NCI-H748 (cell line): ENCODE data around the gene ARHGEF4.
A peak's percentile ranks its signal among the peaks of the same experiment; 100 is the strongest.

Experiments used
- DNase-seq: peaks from one replicate; lab custom pipeline; 2025; ENCODE audit not compliant: unreplicated experiment; lab: John Stamatoyannopoulos, UW

ARHGEF4 gene

DNA sequence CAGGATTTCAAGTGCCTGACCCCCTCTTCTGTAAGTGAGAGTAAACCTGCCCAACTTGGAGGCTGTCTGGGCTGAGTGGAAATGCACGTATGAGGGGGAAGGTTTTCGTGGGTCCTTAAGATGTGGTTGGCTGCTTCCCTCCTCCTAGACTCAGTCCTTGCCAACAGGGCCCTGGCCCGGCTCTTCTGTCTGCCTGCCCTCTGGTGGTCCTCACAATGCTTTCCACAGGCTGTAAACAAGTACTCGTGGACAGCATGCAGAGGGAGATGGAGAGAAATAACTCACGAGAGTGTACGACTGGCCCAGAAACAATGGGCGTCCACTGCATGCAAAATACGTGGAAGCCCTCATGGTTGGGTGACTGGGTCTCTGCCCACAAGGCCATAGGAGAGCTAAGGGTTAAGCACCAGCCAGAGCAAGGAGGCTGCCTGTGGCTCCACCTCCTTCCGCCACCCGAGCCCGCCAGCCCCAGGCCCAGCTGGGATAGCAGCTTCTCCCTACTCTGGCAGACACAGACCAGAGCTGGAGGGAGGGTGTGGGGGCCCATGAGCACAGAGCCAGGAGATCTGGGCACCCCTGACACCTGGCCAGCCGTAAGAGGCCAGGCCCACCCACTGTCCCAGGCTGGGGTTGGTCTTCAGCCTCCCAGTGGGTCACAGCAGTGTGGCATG is 17.0 kb upstream of the ARHGEF4 start:
- DNase-seq = no peak

DNA sequence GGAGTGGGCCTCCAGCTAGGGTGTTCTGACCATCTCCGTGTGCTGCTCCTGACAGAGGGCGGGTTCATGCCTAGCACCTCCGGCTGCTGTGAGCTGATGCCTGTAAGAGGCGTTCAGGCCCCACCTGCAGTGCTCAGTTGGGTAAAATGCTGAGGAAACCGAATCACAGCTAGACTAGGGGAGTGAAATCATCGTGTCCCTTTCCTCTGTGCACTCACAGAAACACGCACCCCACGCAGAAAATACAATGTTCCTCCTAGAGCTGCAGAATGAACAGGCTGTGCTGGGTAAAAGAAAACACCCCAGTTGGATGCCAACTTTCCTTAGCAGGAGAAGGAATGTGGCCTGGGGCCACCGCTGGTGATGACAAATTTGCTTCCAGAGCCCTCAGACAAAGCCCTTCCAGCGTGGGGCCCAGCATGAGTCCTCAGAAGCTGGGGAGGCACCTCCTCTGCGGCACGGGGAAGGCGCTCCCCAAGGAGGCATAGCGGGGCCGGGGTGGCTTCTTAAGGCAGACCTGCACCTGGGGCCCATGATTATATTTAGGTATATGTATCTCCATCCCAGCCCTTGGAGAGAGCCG is 16.3 kb upstream of the ARHGEF4 start:
- DNase-seq = no peak

DNA sequence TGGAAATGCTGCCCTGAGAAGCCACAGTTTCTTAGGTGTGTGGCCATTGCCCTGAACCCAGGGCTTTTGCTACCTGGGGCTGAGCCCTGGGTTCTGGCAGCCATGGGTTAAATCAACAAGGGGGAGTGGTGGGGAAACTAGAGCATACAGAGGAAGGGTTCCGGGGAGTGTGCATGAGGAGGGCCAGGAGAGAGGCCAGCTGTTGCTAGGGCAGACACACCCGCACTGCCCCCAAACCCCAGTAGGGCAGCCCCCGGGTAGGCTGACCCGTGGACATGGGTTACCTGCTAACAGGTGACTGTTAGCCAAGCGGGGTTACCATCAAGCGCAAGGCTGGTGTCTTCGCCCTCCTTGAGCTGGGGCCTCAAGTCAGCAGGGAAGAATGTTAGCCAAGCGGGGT is 14.8 kb upstream of the ARHGEF4 start:
- no peak for DNase-seq

DNA sequence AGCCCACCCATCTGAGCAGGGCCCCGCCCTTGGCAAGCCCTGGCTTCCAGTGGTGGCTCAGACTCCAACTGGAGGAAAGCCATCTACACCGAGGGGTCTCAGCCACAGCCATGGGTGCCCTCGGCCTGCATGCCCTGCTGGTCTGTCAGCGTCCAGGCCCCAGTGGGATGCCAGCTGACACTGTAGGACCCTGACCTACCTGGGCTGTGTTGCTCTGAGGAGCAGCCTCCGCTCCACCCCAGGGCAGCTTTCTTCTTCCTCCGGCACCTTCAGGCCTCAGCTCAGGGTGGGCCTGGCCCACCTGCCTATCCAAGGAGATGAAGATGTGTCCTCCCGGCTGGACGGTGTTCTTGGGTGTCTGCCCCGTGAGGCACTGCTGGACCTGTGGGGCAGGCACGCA is 13.9 kb upstream of the ARHGEF4 start:
- DNase-seq = no peak

DNA sequence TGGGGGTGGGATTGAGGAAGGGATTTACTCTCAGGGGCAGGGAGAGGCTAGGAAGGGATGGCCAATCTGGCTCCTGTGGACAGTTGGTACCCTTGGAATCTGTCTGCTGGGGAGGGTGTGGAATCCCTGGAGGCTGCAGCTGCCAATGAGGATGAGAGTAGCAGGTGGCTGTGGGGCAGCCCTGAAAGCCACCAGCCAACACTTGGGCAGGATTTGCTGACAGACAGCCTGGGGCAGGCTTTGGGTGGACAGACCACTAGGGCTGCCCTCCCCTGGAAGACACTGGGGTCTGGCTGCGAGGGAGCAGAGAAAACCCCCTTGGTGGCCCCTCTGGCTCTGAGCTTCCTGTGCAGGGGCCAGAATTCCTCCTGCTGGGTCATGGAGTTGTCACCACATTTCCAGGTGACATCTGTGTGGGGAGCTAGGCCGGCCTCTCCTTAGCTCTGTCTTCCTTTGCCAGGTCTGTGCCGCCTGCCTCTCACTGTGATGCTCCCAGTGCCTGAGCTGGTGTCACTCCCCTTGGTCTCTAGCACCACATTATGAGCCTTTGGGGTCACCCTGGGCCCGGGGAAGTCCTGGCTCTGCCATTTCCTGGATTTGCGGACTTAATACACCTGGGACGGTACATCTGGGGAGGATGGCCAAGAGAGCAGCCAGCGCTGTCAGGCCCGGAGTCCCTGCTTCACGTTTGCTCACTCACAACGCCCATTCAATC is 13.4 kb upstream of the ARHGEF4 start:
- no peak for DNase-seq

DNA sequence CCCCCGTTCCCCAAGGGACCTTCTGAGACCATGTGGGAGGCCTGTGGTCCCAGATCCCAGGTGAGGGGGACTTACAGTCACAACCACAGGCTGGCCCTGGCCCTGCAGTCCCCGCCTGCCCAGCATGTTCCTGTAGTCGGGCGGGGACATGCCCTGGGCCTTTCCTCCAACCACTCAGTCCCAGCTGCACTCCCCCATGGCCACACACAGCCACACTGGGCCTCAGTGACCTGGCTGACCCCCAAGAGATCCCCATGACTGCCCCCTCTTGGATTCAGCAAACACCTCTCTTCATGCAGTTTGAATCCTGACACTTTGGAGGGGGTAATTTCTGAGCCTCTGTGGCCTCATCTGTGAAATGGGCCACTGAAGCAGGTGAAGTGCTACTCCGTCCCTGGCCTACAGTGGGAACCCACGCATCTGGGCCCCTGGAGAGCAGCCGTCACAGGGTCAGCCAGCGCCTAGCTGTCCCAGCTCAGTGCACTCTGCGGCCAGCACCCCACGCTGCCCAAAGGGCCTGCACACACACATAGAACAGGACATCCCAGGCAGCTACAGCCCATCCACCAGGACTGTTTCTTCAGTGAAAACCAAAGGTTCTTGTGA is 12.7 kb upstream of the ARHGEF4 start:
- DNase-seq = no peak

DNA sequence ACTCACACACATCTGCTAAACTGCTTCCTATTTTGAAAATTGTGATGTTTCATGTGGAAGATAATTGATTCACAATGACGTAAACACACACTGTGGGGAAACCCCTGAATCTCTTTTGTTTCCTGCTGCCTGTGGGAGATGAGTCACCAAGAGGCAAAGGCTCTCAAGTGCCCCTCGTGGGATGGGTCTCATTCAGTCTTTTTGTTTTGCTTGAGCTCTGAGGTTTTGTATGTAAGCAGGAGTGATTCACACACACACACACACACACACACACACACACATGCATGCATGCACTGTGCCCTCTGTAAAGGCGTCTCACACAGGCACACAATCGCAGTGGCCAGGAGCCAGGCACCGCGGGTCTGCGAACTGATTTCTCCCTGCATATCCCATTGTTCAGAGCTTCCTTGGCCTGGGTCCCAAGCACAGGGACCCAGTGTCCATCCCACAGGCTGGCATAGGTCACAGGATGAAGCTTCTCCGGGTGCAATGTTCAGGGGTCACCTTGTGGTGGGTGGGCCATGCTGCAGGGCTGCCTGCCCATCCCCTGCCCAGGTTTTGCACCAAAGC is 12.1 kb upstream of the ARHGEF4 start:
- peak; percentile 52 for DNase-seq

DNA sequence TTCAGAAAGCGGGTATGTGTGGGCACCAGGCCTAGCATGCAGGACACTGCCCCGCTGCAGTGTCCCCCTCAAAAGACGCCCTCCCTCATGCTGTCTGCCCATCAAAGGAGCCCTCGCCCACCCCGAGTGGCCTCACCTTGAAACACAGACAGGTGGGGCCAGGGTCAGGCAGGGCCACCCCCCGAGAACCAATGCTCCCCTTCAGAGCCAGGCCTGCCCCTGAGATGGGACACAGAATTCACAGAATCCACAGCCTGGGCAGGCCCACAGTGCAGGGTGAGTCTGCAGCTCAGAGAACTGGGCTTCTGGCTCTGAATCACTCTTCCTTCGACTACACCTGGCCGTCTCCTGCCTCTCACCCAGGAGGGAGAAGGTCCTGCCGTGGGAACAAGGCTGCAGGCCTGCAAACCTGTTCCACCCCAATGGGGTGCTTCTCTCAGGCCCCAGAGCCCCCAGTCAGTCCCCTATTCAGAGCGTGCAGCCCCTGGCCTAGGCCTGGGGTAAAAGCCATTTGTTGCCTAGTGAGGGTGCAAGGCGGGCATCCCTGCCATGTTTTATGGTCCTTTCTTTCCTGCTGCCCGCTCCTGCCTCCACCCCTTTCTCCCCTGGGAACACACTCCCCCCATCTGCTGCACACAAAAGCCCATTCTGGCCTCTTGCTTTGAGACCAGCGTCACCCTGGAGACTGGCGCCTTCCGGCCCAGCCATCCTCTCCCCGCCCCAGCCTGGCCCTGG is 11.3 kb upstream of the ARHGEF4 start:
- DNase-seq = no peak

DNA sequence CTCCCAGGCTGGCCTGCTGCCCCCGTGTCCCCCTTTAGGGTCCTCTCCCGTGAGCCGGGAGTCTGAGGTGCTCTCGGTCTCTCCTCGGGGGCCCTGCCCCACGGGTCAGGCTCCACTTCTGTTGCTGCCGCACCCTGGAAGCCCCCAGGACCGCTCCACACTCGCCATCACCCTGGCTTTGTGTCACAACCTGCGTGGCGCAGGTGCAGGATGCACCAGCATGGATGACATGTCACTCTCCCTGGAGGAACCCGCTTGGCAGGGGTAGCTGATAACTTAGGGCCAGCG is 10.8 kb upstream of the ARHGEF4 start:
- no peak for DNase-seq

DNA sequence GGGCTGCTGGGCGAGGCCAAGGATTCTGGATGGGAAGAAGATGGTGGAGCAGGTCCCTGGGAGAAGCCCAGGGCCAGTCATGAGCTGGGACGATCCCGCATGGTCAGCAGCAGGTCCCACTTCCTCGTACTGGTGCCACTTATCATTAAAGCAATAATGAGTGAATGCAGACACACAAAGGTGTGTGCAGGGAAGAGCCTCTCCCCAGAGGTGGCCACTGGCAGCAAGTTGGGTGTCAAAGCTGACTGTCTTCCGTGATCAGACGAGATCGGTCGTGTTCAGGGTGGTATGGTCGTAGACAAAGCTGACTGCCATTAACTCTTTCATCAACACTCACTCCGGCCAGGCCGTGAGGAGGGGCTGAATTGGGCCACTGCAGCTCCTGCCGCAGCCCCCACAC is 10.3 kb upstream of the ARHGEF4 start:
- DNase-seq = no peak

DNA sequence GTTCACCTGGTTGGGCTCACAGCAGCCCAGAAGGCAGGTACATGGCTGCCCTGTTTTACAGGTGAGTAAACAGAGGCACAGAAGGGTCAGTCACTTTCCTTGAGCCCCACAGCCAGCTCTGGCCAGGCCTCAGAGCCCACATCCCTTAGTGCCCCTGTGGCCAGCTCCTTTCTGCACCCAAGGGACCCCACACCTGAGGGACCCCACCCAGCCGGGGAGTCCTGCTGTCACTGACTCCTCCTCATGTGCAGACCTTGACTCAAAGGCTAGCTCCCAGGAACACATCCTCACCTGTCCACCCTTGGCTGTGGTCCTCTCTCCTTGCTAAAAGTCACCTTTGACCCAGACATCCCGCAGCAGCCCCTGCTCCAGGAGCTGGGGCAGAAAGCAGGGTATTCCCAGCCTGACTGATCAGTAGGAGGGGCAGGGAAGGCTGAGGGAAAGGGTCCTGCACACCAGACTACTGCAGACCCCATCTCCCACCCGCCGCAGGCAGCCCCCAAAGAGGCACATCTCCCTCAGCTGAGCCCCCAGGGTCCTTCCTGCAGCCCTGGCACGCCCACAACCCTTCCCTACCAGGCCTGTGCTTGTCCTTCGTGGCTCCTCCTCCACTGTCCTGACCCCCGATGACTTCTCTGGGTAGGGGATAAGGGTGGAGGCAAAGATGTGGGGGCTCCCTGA is 9.8 kb upstream of the ARHGEF4 start:
- DNase-seq = no peak

DNA sequence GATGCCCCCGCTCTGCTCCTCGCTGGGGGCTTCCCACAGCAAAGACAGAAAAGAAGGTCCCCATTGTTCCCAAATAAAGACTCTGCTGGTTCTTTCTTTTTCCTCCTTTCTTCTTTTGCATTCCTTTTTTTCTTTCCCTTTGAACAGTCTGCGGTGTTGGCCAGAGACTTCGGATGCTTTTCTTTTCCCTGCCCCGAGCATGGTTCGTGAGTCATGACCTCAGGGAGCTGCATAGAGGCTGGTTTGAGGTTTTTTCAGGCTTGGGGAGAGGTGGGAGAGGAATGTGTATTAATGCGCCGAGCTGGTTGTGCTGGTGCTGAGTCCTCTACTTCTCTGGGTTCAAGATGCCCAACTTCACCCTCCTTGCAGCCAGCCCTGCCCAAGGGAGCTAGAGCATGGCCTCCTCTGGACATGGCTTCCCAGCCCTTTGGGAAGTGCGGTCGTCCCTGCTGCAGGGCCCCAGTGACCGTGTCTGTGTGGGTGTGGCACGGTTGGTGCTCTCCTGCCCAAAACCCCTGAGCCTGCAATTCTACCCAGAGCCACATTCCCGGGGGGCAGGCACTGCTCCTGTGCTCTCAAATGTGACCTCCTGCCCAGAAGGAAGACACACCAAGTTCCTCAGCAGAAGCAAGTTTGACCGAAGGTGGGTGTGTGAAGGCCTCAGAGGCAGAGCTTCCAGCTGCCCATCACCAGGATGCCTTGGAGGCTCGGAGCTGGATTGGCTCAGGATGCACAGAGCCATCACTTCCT is 9.0 kb upstream of the ARHGEF4 start:
- no peak for DNase-seq

DNA sequence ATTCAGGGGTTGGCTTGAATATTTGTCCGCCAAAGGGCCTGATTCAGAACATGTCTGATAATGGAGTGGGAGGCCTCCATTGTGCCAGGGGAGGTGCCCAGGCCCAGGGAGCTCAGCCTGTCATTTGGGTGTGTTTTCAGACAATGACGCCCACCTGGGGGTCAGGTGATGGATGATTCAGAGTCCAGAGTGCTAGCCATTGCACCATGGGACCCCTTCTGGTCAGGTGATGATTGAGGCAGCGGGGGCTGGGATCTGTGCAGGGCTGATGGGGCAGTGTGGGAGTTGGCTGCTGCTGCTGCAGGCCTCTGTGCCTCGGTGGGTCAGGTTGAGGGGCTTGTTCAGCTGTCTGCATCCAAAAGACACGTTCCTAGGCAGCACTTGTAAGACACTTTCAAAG is 8.3 kb upstream of the ARHGEF4 start:
- no peak for DNase-seq

DNA sequence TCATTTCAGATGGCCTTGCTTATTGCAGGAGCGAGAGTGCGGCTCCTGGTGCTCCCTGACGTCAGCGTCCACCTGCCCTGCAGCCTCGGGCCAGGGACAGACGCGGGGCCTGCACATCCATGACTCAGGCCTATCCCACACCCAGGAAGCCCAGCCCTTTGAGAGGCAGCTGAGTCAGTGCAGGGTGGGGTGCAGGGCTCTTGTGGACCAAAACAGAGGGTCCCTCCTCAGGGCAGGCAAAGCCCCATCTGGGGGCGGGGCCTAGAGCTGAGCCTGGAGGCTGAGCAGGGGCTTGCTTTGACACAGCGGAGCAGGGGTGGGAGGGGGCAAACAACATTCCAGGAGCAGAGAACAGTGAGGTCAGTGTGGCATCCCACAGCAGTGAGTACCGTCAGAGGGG is 7.7 kb upstream of the ARHGEF4 start:
- no peak for DNase-seq

DNA sequence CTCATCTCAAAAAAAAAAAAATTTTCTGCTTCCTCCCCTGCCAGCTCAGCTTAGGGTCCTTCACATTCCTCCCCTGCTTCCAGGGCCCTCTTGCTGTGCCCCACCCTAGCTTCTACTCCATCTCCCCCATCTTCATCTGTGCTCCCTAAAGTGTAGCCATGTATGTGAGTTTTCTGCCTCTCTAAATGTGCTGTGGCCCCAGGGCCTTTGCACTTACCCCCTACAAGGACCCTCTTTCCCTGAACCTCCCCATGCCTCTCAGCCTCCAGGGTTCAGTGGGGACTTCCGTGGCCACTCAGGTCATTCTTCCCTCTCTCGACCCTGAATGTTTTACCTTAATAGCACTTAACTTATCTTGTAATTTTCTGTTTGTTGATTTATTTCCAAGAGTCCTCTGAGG is 6.2 kb upstream of the ARHGEF4 start:
- DNase-seq = no peak

DNA sequence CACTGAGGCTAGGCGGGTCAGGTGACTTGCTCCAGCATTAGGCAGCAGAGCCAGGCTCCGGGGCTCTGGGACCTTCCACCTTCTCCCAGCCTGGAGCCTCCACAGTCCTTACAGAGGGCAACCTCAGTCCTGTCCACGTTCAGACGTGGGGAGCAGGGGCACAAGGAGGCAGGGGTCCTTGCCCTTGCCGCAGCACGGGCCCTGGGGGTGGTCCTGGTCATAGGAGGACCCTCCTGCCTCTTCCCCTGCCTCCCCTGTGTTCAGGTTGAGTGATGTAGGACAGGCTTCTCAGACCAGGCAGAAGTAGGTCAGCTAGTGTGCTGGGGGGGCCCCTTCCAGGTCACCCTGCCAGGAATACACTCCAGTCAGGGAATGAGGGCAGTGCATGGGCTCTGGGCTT is 5.4 kb upstream of the ARHGEF4 start:
- DNase-seq = no peak

DNA sequence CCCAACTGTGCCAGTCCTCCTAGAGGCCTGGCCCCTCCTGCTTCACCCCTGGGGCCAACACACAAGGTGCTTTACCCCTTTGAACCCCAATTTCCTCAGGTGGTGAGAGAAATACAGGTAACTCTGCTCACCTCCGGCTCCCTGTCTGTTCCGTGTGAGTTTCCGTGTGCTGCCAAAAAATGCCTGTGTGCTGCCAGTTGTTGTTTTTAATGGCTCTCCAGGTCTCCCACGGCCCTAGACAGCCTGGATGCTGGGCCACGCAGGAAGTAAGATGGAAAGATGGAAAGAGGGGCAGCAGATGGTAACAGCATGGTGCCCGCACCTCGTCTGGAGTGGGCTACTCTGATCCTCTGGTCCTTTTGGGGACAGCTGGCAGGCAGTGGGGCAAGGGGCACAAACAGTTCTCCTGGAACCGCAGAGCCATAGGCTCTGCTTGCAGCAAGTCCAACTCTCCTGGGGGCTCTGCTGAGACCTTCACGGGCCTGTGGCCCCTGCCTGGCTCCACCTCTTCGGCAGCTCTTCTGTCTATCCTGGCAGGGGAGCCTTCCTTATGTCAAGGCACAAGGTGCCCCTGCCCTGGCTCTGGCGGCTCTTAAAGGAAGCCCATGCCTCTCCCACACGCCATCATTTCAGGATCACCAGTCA is 4.3 kb upstream of the ARHGEF4 start:
- DNase-seq = no peak

DNA sequence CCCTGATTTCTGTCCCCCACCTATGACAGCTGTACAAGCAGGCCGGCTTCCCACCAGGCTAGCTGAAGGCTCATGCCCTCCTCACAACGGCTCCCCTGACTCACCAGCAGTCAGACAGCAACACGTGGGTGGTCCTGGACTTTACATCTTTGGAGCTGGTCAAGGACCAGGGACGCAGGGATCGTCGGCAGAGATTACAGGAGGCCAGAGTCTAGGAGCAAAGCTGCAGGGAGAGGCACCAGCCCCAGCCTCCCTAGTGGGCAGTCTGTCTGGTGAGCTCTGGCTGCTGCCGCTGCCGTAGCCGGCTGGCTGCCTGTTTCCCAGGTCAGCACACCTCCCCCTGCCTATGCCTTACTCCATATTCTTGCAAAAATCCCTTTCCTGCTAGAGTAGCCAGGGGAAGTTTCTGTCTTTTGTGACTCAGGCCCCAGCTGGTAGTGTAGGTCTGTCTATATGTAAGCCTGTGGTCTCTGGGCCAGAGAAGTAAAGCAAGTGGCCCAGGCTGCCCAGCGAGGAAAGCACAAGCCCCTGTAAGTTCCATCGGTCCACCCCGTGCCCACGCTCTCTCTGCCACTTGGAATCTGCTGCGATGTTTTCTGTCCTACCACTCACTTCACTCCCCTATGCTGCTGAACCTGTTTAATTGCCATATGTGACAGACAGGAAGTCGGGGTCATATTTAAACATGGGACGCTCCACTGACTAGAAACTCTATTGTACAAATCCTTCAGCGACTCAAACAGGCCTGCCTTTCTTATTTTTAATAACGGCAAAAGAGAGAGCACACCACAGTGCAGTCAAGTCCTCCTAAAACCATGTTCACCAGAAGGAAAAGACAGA is 2.4 kb upstream of the ARHGEF4 start:
- DNase-seq = peak; percentile 34
